CMK (cell line): Measurements from ENCODE around the gene CMTM8.

ENCODE experiments used
- DNase-seq: peaks from one replicate; pipeline ENCODE4 v3.0.0-alpha.2; 2010; ENCODE audit warnings: low read depth

The CMTM8 gene

DNA sequence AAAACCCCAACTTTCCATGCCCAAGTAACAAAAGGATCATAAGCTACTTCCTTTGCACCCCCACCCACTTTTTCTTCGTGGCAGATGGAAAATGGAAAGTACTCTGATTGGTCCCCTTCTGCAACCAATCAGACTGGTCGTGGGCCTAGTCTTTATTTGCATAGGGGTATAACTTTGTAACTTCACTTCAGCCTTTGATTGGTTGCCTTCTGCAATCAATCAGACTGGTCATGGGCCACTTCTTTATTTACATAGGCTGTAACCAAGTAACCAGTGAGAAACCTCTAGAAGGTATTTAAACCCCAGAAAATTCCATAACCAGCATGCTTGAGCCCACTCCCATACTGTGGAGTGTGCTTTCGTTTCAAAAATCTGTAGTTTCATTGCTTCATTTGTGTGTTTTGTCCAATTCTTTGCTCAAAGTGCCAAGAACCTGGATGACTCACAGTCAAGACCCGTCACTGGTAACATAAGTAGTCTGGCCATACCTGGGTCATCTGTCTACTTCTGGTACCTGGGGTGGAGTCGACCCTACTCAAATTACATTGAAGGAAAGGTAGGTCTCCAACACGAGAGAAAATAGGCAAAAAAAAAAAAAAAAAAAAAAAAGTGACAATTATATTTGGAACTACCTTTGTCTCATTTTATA, 41.9 kb downstream of the CMTM8 start:
- no peak for DNase-seq

DNA sequence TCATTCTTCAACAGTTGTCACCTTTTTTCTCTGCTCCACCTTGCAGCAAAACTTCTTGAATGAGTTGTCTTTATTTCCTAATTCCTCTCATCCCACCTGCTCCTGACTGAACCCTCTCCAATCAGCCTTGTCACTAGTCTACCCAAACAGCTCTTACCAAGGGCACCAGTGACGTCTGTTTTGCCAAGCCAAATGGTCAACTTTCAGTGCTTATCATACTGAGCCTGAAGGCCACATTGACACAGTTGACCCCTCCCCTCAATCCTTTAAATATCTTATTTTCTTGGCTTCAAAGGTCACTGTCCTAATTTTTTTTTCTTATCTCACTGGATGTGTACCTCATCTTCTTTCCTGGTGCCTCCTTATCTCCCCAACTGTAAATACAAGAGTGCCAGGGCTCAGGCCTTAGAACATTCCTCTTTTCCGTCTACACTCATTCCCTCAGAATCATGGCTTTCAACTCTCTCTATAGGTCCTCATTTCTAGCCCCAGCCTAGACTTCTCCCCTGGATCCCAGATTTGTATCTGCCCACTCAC, 43.2 kb downstream of the CMTM8 start:
- DNase-seq = no peak

DNA sequence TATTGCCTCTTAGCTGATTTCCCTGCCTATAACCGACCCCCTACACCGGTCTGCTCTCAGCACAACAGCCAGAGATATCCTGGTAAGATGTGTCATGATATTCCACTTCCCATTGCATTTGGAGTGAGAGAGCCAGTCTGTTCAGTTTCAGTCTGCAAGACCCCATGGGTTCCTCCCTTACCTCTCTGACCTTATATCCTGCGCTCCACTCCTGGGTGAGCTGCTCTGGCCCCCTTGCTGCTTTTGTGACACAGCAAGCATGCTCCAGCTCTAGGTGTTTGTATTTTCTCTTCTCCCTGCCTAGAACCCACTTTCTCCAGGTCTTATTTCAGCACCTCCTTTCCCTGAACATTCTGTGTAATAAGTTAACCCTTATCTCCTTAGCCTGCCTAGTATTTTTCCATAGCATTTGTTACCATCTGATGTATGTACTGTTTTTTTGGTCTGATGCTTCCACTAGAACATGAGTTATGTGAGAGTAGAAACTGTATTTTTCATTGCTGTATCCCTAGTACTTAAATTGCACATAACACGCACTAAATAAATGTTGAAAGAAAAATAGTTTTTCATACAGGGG, 44.2 kb downstream of the CMTM8 start:
- DNase-seq = no peak

DNA sequence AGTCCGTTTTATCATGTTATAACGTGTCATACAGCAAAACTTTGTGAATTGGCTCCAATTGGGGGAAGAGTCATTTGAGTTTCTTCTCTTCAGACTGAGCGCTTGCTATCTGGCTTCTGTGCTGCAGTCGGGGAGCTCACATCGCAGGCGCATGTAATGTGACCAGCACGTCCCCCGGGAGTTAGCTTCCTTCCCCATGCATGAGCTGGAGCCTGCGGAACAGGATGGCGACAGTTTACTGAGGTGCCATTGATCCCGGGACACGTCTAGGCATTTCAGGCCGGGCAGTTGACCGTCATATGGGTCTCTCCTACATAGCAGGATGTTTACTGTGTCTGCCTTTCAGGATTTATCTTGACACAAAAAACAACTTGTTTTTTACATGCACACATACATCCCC, 44.8 kb downstream of the CMTM8 start:
- DNase-seq = no peak

DNA sequence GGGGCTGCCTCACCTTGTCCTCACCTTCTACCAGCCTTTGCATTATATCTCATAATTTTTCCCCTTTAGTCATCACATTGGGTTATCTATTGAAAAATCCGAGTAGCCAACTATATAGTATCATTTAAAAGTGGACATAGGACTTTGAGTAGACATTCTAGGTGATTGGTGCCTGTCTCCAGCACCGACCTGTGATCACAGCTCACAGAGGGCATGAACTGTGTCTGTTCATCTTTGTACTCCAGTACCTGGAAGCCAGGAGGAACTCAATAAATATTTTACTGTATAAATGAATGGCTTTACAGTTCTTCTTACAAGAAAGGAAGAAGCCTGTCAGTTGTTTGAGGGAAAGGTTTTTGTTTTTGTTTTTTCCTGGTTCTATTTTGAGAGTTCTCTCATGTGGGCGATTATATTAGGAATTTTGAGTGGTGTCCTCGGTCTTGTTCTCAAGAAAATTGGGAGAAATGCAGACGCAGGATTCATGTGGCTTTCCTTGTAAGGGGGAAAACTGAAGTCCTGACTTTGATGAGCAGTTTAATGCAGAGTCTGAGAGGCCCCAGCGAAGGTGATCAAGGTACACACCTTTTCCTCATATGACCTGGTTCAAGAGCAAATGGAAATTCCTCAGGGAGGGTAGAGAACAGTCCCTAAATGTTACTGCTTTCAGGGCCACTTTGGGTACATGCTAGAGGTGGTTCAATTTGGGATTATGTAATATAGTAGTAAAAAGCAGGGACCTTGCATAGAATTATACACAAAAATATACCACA, 46.1 kb downstream of the CMTM8 start:
- no peak for DNase-seq

DNA sequence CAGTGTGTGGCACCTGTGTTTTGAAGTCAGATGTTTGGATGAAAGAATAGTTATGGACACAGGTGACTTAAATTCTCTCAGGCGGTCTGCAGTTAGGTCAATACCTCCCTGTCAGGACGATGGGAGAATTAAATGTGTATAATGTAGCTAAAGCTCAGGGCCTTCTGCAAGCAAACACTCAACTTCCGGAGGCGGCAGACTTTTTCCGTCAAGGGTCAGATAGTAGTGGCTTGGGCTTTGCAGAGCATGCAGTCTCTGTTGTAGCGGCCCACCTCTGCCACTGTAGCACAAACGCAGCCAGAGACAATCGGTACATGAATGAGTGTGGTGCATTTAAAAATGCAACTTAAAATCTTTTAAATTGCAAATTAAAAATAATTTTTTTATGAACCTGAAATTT, 47.4 kb downstream of the CMTM8 start:
- no peak for DNase-seq

DNA sequence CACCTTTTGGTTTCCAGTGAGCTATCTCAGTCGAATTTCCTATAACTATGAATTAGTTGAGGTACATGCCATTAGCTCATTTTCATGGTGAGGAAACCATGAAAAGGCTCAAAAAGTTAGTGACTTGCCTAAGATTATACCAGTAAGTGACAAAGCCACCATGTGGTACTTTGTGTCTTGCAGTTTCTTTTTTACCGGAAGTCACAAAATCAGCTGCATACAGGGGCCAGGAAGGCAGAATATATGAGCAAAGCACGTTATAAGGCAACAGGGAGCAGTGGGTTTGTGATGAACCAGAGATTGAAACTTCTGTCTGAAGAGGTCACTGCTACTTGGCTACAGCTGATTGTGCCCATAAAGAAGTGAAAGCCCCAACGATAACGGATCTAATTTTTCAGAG, 50.3 kb downstream of the CMTM8 start:
- no peak for DNase-seq

DNA sequence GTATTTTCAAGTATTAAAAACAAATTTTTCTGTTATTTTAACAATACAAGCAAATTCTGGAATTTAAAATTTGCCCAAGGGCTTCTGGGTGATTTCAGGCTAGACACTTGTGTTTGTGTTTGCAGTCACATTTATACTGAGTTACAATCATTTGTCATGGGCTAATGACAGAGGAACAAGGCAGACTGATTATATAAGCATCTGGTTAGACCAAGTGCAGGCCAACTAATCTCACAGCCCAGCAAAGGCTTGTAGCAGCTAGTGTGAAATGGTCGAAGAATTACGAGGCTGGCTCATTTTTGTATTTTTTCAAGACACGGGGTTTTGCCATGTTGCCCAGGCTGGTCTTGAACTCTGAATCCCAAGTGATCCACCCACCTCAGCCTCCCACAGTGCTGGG, 52.1 kb downstream of the CMTM8 start:
- no peak for DNase-seq

DNA sequence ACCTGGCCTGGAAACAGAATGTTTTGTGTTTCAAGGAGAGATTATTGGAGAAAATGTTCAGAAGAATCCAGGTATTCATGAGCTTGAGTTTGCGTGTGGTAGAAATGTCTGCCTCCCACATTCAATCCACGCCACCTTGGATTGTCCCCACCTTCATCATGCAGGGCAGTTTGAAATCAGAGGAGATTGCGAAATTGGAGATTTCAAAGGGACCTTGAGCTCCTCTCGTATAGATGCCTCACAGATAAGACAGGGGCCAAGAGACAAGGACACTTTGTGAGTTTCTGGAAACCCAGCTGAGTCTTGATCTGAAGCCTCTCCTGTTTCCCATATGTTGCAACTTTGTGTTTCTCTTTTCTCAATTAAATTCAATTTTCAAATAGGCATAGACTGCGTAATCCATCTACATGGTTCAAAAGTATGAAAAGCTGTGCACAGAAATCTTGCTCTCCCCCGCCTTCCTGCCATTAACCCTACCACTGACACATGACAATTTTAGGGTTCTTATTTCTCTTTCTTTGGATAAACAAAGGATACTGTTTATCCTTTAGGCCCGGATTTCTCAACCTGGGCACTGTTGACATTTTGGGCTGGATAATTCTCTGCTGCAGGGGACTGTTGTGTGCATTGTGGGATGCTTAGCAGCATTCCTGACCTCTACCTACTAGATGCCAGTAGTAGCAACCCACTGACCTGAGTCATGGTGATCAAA, 53.8 kb downstream of the CMTM8 start:
- DNase-seq = no peak

DNA sequence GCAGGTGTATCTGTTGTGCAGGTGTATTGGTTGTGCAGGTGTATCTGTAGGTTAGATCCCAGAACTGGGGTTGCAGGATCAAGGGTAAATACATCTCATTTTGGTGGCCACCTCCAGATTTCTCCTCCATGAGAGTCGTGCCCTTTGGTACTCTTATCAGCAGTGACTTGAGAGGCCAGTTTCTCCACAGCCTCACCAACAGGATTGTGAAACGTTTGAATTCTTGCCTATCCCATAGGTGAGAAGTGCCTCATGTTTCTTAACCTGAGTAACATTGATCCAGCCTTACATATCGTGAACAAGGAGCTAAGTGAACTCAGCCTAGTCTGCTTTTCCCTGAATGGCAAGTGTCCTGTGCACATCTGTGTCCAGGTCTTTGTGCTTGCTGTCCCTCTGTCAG, 55.4 kb downstream of the CMTM8 start:
- no peak for DNase-seq

DNA sequence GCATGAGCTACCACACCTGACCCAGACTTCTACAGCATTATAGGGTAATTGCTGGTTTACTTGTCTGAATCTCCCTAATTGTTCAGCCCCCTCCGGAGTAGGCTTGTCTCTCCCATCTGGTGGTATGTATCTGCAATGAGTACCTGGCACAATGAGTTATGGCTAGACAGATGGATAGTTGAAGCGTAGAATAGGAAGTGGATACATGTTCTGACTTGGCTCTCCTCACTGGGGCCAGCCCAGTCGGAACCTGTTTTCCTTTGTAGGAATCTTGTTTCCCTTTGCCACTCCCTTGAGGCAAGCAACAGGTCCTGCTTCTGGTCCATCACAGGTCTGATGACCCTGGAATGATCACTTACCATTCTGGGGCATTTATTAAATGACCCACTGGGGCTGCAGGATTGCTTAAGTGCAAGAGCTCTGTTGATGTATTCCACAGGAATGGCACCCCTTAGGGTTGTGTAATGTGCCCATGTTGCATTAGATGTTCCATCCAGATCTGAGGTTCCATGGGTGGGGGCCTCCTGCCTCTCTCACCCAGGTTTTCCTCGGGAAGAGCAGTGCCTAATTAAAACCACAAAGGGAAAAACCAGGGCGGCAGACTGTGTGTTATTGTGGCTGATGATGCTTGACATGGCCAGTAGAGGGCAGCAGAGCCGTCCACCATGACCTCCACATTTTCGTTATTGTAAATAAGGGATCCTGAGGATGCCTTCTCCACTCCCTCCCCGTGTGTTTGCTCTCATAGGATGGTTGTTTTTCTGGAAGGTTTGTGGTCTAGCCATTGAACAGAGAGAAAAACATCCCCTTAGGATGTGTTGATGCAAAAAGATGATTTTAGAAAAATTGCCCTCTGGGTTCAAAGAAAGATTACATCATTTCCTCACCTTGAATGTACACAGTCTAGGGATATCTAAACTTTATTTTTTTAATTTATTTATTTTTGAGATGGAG, 58.0 kb downstream of the CMTM8 start:
- peak; percentile 11 for DNase-seq

DNA sequence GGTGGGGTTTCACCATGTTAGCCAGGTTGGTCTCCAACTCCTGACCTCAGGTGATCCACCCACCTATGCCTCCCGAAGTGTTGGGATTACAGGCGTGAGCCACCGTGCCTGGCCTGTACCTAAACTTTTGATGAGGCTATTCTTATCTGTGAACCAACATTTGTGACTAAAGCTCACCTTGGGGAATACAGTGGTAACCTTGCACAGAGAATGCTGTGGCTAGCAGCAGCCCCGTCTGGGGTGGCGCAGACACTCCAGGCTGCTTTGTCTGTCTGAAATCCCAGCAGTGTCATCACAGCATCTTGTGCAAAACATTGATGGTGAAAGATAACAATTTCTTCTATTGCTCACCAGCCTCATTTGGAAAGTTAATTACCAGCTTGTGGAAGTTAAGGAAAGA, 58.9 kb downstream of the CMTM8 start:
- DNase-seq = no peak

DNA sequence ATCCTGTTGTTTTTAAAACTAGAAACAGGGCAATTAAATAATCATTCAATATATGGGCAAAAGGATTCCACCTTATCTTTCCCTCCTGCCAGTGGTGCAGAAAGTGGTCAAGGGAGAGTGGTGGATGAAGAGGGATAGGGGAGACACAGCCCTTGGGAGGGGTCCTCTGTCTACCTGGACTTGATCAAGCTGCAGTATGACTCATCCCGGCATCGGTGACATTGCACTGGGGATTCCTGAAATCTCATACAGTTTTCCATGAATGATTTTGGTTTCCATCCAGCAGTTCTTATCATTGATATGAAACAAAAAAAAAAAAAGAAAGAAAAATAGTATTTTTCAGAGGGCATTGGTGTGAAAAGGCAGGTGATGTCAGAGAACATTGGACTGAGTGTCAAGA, 62.9 kb downstream of the CMTM8 start:
- DNase-seq = no peak

DNA sequence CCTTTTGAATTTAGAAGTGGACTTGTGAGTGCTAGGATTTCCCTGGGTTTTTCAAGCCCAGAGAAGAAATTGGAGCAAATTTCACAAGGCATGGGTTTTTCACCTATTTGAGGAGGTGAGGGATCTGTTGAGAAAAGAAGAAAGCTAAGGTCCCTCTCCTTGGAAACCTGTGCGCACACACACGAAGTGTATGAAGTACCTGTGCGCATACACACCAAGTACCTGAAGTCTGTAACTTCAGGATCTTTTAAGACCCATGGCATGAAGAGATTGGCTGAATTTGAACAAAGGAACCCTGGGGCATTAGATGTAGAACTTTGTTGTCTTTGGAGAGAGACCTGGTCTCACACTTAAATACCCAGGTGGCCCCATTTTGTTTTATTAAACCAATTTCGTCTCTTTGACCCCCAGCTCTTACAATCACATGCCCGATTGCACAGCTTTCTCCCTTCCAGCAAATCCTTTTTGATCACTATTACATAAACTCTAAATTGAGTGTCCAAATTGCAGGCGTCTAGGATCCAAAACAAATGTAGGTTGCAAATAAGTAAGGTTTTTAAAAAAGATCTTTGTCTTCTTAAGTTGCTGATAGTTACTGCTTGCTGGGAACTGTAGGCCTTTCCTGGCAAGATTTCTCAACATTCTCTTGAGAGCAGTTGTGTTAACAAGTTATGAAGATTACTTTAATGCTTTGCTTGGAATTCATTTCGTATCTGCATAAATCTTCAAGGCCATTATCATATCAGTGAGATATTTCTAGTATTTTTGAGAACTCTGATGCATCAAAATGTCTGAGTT, 64.3 kb downstream of the CMTM8 start:
- DNase-seq = no peak

DNA sequence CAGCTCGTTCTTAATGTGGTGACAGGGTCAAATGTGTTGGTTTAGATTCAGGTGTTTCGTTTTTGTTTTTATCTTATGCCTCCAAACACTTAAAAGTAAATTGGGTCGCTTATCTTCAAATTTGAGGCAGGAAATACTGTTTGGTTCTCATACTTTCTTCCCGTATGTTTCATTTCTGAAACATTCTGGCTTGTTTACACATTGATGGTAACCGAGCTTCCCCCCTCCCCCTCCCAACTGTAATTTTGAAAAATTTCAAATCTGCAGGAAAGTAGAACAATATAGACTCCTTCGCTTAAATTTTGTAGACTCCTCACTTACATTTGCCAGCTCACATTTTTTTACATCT, 64.9 kb downstream of the CMTM8 start:
- DNase-seq = no peak

DNA sequence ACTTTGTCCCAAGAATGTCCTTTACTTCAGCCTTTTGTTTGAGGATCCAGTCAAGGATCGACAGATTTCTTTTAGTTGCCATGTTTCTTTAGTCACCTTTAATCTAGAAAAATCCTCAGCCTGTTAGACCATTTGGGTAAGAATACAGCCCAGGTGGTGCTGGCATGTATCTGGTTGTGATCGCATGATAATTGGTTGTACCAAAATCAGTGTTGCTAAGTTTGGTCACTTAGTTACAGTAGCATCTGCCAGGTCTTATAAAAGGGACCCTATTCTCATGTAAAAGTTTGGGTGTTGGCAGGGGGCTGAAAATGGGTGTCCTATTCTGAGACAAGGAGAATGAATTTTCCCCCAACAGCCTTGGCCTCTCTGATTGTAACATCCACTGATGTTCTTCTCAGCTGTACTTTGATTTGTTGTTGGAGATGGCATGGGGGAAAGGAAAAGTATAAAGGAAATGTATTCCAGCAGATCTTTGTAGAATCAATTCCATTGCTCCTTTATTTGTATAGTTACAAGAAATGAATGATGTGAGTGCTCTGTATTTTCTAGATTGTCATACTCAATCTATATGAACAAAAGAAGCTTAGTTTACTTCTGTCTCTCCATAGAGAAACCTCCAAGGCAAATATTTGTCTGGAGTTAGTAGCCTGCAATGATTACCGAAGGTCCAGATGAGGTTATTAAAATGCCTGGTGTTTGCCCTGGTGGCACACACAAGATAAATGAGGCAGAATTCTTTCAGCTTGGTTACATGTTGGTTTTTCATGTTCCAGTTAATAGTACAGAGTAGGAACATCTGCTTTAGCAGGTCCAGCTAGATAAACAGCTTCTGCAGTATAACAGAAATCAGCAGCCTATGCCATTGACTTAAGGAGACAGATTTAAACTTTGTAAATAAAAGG, 65.7 kb downstream of the CMTM8 start:
- DNase-seq = no peak

DNA sequence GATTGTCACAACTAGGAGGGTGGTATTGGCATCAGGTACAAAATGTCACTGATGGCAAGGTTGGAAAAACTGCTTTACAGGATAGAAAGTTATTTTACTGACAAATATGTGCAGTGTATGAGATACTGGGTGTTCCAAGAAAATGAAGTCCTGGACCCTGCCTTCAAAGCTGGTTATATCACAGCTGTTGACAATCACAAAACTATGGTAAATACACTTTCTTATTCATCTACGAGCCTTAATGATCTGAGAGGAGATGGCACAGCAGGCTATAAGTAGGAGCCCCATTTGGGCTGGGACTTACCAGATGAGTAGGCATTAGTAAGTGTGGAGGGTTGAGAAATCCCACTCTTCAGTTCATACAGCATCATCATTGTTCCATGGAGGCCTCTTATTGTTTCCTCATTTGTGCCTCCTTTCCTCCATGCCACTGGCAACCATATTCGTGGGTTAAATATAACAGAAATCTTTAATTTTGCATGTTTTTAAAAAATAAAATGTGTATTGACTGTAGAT, 66.9 kb downstream of the CMTM8 start:
- DNase-seq = no peak

DNA sequence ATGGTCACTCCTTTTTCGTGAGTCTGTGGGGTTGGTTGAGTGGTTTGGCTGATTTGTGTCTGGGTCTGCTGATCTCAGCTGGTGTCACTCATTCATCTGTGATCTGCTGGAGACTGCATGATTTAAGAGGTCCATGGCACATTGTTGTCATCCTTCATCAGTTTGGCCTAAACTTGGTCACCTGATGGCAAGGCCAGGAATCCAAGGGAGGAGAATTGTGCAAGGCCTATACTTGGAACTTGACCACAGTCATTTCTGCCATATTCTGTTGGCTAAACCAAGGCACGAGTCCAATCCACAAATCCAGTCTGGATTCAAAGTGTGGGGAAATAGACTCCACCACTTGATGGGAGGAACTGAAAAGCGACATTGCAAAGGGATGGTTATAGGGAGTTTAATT, 67.6 kb downstream of the CMTM8 start:
- no peak for DNase-seq

DNA sequence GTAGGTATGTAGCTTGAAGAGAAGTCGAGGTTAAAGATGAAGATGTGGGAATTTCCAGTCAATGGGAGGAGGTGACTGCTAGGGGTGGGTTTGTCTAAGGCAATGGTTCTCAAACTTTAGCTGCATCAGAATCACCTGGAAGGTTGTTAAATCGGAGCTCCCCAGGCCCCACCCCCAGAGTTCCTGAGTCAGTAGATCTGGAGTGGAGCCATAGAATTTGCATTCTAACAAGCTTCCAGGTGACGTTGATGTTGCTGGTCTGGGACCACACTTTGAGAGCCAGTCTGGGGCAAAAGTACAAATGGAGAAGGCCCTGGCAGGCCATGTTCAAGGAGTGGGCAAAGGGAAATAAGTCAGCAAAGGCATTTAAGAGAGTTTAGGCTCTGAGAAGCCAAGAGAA, 69.1 kb downstream of the CMTM8 start:
- DNase-seq = no peak

DNA sequence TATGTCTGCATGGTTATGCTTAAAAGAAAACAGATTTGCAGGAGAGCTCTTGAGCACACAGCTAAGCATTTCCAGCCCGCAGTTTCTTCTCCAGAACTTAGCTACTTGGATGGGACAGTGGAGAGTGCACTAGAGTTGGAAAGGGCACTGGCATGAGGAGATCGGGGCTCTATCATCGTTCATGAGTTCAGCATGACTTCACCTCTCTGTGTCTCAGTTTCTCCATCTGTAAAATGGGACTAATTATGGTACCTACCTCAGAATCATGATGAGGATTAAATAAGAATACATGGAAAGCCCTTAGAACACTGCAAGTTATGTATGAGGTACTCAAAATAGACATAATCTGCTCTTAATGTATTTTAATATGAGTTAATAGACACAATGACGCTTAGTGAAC, 69.9 kb downstream of the CMTM8 start:
- no peak for DNase-seq
